AG04450 (cell line): ENCODE measurements around the gene IFT22. TPM values are rescaled to one million over a fixed set of nuclear protein-coding genes. Genes with fewer than 3 reads are reported as not detected.
"Not testable (repeated sequence)": the region's sequence is repeated elsewhere in the genome, so short reads cannot be mapped to it uniquely, and the experiment has no call there.

Experiments used
- CTCF ChIA-PET: fragments of 300-600, 350-600 bp; formaldehyde crosslinking; extraction: SDS; loops from one replicate; lab custom pipeline; 2022; ENCODE audit warnings: antibody characterized with exemption, inconsistent platforms; lab: Charles Lee
- POLR2A ChIA-PET: fragments of 350-600 bp; formaldehyde crosslinking; extraction: SDS; loops from one replicate; lab custom pipeline; 2021; ENCODE audit warnings: antibody characterized with exemption, inconsistent platforms; lab: Yijun Ruan, JAX
- DNase-seq: peaks from one replicate; pipeline ENCODE4 v3.0.0-alpha.2; 2011; ENCODE audit warnings: low read depth, low spot score
- H3K27ac ChIP-seq: one replicate; pipeline ENCODE4 v1.5.1; 2012; ENCODE audit warnings: low read depth, low read length, control low read depth
- H3K27me3 ChIP-seq: one replicate; pipeline ENCODE4 v1.6.0; 2012; ENCODE audit warnings: low read length; ENCODE audit not compliant: control insufficient read depth, insufficient read depth
- H3K4me3 ChIP-seq: 2 replicates; pipeline ENCODE4 v1.5.1; 2011; ENCODE audit warnings: mild to moderate bottlenecking, low read depth, low read length, control low read depth
- H3K9me3 ChIP-seq: 2 replicates; pipeline ENCODE4 v1.5.1; 2012; ENCODE audit warnings: low read length; ENCODE audit not compliant: control insufficient read depth, insufficient read depth
- CTCF ChIP-seq: IDR thresholded peaks from 2 replicates; pipeline ENCODE4 v1.5.1; 2011; ENCODE audit warnings: low read depth, low read length, control low read depth, inconsistent platforms
- polyA plus RNA-seq: library from polyadenylated mRNA; depleted of rRNA; stranded (reverse); fragments of >200 nt; gene quantifications from 2 replicates; pipeline ENCODE4 v1.2.3, GENCODE V29; 2011

IFT22 gene
- polyA plus RNA-seq, 1 experiment, result 42.5 TPM

- no peak overlapping the region for H3K4me3 ChIP-seq
- H3K9me3 ChIP-seq, result no peaks in the 10 kb centered on the region; the same call in 1 of the 2 replicates
- peaks cover 20% of the 10 kb centered on the region for H3K27me3 ChIP-seq
- H3K27ac ChIP-seq, result no peak overlapping the region
- ChIA-PET POLR2A (no interaction called here), CTCF (interaction anchor here (3.0 kb wide), 1 partner anchor 134 kb away, joined by 14 read pairs; no protein-coding TSS in a partner anchor)
- no peak for DNase-seq
- TF ChIP-seq CTCF, result no peak
These were observed 44.5 kb downstream of the IFT22 start for GRCh38 chr7:101277155-101277554.

DNA sequence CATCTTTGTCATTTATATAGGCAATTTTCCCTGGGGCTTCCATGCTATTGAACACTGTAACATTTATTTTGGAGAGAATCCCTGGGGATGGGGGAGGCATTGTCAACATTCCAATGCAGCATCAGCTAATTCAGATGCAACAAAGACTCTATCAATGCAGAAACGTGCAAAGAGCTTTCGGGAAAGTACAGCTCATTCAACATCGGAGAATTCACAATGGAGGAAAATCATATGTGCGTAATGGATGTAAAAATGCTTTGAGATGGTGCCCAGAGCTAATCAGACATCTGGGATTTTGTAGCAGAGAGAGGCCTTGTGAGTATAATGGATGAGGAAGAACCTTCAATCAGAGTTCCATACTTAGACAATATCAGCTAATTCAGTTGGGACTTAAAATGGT is 48.4 kb downstream of the IFT22 start:
- no peak for TF ChIP-seq CTCF
- POLR2A ChIA-PET, result no interaction called here
- DNase-seq, result no peak
- Histone ChIP-seq H3K9me3 (no peaks in the 10 kb centered on the region), H3K27me3 (peaks cover 23% of the 10 kb centered on the region), H3K4me3 (no peak overlapping the region), H3K27ac (no peak overlapping the region)
- CTCF ChIA-PET, result interaction anchor here (3.5 kb wide), 1 partner anchor 9 kb away, joined by 14 read pairs; no protein-coding TSS in a partner anchor

DNA sequence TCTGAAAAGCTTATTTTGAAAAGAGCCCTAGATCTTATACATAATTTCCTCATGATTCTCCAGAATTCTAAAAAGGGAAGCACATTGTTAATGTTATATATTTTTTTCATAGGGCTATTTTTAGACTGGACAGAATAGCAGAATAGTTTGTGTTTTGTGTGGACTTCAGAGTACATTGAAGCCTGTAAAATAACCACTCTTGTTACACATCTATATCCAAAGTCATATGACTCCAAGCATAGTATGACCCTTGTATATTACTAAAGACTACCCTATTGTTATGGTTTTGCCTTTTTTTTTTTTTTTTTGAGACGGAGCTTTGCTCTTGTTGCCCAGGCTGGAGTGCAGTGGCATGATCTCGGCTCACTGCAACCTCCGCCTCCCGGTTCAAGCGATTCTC is 50.6 kb downstream of the IFT22 start:
- peaks cover 14% of the 10 kb centered on the region for H3K27me3 ChIP-seq
- ChIA-PET POLR2A (no interaction called here), CTCF (interaction anchor here (0.9 kb wide), 1 partner anchor 12 kb away, joined by 3 read pairs; no protein-coding TSS in a partner anchor)
- TF ChIP-seq CTCF, result no peak
- H3K27ac ChIP-seq, result no peak overlapping the region
- no peak for DNase-seq
- H3K9me3 ChIP-seq, result no peaks in the 10 kb centered on the region
- H3K4me3 ChIP-seq, result no peak overlapping the region

- ChIA-PET CTCF (no interaction called here), POLR2A (no interaction called here)
- TF ChIP-seq CTCF, result no peak
- Histone ChIP-seq H3K27ac (no peak overlapping the region), H3K27me3 (peaks cover 12% of the 10 kb centered on the region), H3K9me3 (no peaks in the 10 kb centered on the region), H3K4me3 (no peak overlapping the region)
- no peak for DNase-seq
These were observed 51.9 kb downstream of the IFT22 start for GRCh38 chr7:101269664-101270063.

- H3K4me3 ChIP-seq, result no peak overlapping the region
- peaks cover 7% of the 10 kb centered on the region for H3K27me3 ChIP-seq
- ChIA-PET POLR2A (no interaction called here), CTCF (interaction anchor here (1.2 kb wide), 1 partner anchor 122 kb away, joined by 4 read pairs; no protein-coding TSS in a partner anchor)
- DNase-seq, result no peak
- H3K9me3 ChIP-seq, result no peaks in the 10 kb centered on the region
- no peak overlapping the region for H3K27ac ChIP-seq
- TF ChIP-seq CTCF, result no peak
These were observed 55.7 kb downstream of the IFT22 start for GRCh38 chr7:101265622-101266516.

DNA sequence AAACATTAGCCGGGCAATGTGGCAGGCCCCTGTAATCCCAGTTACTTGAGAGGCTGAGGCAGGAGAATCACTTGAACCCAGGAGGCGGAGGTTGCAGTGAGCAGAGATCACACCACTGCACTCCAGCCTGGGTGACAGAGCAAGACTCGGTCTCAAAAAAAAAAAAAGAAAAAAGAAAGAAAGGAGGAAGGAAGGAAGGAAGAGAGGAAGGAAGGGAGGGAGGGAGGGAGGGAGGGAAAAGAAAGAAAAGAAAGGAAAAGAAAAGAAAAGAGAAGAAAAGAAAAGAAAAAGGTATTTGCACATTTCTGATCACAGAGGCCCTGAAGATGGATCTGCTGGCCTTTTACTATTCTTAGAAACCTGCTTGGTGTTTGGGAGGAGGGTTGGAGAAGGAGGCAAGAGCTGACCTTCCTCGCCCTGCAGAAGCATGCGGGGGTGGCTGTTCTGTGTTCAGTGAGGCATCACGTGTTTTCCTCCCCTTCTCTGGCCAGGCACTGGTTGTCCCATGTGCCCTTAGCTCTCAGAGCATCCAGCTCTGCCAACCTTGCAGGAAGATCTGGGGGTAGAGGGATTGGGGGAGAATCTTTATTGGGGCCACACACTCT is 57.4 kb downstream of the IFT22 start:
- H3K27ac ChIP-seq, H3K4me3 ChIP-seq, POLR2A ChIA-PET, H3K27me3 ChIP-seq, H3K9me3 ChIP-seq, DNase-seq: not testable (repeated sequence)
- CTCF ChIA-PET, result interaction anchor here (0.5 kb wide), 1 partner anchor 186 kb away, joined by 4 read pairs; no protein-coding TSS in a partner anchor
